Measurements from ENCODE around the gene SAA4. TPM values are rescaled to one million over a fixed set of nuclear protein-coding genes. Genes with fewer than 3 reads are reported as not detected.

SAA4 gene
- not detected in 2 replicates for total RNA-seq

GRCh38 chr11:18236664-18237356 is at the start of gene SAA4:
Gene SAA4 (minus strand): TSS chr11:18236802. CDS start chr11:18235926, 876 bp downstream.

GRCh38 chr11:18265949-18266348 is 29.3 kb upstream of the SAA4 start, which contains the start of gene SAA1:
Gene SAA1 (plus strand): TSS chr11:18266264. CDS start chr11:18266888, 624 bp downstream.

GRCh38 chr11:18248561-18248960 is 12.0 kb upstream of the SAA4 start, which contains the start of gene SAA2:
Gene SAA2 (minus strand): TSS chr11:18248668. CDS start chr11:18248011, 657 bp downstream.

Small RNA genes within 50 kb of the gene (small RNA-seq; reads per million reads assigned to genes)
- gene RNA5SP333 (not detected), gene RNA5SP334 (not detected)

Other genes with a start within 250 kb of the SAA4 start
- 10.2 and 14.4 TPM in 2 replicates for gene SERGEF, start 223.8 kb downstream of the SAA4 start, total RNA-seq
- 0.10 and 0.33 TPM in 2 replicates for gene TPH1, start 190.5 kb downstream of the SAA4 start, total RNA-seq
- 17.0 and 20.2 TPM in 2 replicates for gene SAAL1, start 130.7 kb downstream of the SAA4 start, total RNA-seq
- gene MRGPRX3, start 104.2 kb downstream of the SAA4 start, total RNA-seq = not detected in 2 replicates
- not detected in 2 replicates for gene MRGPRX4, start 64.0 kb downstream of the SAA4 start, total RNA-seq
- not detected in 2 replicates for gene SAA2, start 11.9 kb upstream of the SAA4 start, total RNA-seq
- gene SAA1, start 29.5 kb upstream of the SAA4 start, total RNA-seq = not detected in 2 replicates
- gene HPS5, start 85.3 kb upstream of the SAA4 start, total RNA-seq = 22.9 and 25.1 TPM in 2 replicates
- gene GTF2H1, start 85.8 kb upstream of the SAA4 start, total RNA-seq = 67.9 and 85.9 TPM in 2 replicates
- 504 and 559 TPM in 2 replicates for gene LDHA, start 157.8 kb upstream of the SAA4 start, total RNA-seq
- not detected in 2 replicates for gene LDHC, start 175.5 kb upstream of the SAA4 start, total RNA-seq
- gene LDHAL6A, start 219.1 kb upstream of the SAA4 start, total RNA-seq = not detected in 2 replicates